Measurements from ENCODE around the gene YIPF2.

GRCh38 chr19:10885201-10886169 lies 43.0 kb downstream of the YIPF2 start:
- TF ChIP-seq CTCF (IDR thresholded peaks at IDR 0.05) (no peak), PBX3 (IDR thresholded peaks at IDR 0.05) (no peak), EHF (CRISPR knock-in tag; IDR thresholded peaks at IDR 0.05) (no peak), POLR2A (IDR thresholded peaks at IDR 0.05; ENCODE audit: low read length) (no peak), RFX5 (IDR thresholded peaks at IDR 0.05) (no peak), CEBPB (IDR thresholded peaks at IDR 0.05) (no peak), REST (IDR thresholded peaks at IDR 0.05) (no peak), MAFK (IDR thresholded peaks at IDR 0.05; ENCODE audit: partially characterized antibody) (no peak), PHF8 (IDR thresholded peaks at IDR 0.05; ENCODE audit: borderline replicate concordance, low read depth) (no peak), JUNB (IDR thresholded peaks at IDR 0.05) (no peak), NFE2L2 (conservative IDR thresholded peaks at IDR 0.05; ENCODE audit: low read length) (no peak), CHD2 (IDR thresholded peaks at IDR 0.05; ENCODE audit: low read length, partially characterized antibody) (no peak), BCL3 (IDR thresholded peaks at IDR 0.05) (no peak)
- TF ChIP-seq, protein P1, sequence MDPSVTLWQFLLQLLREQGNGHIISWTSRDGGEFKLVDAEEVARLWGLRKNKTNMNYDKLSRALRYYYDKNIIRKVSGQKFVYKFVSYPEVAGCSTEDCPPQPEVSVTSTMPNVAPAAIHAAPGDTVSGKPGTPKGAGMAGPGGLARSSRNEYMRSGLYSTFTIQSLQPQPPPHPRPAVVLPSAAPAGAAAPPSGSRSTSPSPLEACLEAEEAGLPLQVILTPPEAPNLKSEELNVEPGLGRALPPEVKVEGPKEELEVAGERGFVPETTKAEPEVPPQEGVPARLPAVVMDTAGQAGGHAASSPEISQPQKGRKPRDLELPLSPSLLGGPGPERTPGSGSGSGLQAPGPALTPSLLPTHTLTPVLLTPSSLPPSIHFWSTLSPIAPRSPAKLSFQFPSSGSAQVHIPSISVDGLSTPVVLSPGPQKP (IDR thresholded peaks at IDR 0.05; ENCODE audit: low read depth, low read length) = no peak

Measured in A549 (cell line).